Stimulated activated naive CD4-positive, alpha-beta T cell (primary cell): ENCODE measurements around the gene CIPC.

Experiments
- DNase-seq, 6 experiments: peaks; one replicate each; lab custom pipeline; 2025; lab: John Stamatoyannopoulos, UW

The CIPC gene

DNA sequence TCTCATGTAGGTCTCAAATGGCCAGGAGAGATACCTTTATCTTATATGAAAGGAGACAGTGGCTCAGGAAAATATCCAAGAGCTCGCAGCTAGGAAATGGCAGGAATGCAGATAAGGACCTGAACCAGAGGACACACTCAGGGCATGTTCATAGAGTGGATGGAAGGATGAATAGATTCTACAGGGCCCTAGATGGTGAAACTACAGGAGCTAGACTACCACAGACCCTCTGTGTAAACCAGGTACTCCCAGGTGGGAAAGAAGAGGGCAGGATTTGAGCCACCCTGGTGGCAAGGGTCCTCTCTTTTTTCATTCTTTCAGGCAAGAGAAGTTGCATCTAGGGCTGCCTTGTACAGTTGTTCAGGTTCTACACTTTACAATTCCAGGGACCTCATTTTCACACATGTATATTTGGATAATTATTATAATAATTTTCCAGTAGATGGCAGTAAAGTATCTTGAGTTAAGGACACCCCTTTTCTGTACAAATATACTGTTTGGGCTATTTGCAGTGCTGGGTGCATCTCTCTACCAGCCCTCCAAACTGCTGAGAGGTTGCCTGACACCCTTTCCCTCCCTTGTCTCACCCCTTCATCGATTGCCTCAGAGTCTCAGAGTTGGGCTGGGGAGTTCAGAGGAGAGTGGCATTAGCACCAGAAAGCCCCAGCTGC, 54.0 kb downstream of the CIPC start:
- no peak for DNase-seq

DNA sequence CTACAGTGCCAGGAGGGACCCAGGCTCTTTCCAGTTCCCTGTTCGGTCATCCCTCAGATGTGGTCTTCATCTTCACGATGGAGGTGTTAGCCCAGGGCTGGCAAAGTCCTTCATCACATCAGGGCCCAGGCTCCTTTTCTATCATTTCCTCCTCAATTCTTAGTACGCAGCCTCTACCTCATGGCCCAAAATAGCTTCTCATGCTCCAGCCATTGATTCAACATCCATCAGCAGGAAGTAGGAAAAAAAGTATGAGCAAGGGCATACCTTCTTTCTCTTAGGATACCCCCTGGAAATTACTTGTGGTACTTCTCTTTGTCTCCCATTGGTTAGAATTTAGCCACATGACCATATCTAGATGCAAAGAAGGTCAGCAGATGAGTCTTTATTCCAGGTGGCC, 55.7 kb downstream of the CIPC start:
- no peak for DNase-seq

DNA sequence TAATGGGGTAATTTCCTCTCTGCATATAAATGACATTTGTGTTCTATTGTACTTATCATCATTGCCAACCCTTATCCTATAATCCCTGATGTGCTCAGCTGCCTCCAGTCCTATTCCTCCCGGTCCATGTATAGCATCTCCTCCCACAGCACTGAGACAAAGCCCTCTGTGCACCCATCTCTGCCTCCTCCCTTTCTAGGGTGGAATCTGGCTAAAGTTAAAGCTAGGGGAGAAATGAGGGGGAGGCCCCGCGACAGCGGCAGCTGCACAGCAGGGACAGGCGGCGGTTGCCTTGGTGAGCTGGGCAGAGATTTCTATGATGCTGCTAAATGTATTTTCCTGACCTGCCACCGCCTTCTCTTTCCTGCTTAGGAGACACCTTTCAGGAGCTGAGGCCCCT, 56.4 kb downstream of the CIPC start:
- no peak for DNase-seq

DNA sequence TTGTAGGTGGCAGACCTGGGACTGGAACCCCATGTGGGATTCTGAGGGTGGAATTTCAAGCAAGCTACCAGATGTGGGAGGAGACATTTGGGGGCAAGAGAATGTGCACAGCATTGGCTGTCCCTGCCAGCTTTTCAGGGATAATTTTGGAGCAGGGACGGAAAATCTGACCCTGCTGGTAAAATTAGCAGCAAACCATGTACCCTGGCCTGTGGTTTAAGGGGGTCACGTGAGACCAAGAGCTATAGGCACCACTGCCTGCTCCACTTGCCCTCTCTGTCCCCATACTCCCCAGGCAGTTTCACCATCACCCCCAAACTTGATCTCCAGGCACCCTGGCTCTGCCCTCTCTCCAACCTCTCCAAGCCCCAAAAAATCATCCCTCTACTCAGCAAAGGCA, 57.0 kb downstream of the CIPC start:
- DNase-seq, result no peak

DNA sequence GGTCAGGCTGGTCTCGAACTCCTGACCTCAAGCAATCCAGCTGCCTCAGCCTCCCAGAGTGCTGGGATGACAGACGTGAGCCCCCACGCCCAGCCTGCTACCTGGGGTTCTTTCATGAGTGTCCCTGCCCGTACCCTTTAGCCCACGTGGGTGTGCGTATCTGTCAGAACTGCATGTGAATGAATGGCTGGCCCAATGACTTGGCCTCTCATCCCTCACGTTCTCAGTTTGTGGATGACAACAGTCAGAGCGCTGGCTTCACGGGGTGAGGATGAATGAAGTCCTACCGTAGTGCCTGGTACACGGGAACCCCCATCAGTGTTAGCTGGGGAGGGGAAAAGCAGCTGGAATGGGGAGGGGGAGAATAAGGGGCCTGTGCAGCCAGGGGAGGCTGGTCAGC, 59.7 kb downstream of the CIPC start:
- no peak for DNase-seq

DNA sequence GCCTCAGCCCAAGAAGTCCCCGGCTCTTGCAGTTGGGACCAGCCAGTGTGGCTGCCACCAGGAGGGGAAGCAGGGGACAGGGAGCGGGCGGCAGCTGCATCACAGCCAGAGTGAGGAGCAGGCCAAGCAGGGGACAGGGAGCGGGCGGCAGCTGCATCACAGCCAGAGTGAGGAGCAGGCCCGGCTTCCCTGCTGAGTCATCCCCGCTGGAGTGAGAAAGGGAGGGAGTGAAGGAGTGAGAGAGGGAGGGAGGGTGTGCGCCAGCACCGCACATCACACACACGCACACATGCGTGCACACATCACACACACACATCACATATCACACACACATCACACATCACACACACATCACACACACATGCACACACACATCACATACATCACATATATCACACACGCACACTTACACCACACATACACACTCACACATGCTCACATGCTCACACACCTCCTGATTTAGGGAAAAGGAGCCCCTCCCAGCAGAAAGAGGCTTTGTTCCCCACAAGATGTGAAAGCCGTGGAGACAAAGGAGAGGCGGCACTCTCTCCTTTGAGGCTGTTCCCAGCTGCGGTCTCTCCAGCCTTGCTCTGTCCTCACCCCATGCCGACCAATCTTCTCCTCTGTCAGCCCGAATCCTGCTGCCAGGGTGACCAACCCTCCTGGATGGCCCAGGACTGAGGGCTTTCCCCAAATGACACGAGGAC, 60.3 kb downstream of the CIPC start:
- DNase-seq, result no peak

DNA sequence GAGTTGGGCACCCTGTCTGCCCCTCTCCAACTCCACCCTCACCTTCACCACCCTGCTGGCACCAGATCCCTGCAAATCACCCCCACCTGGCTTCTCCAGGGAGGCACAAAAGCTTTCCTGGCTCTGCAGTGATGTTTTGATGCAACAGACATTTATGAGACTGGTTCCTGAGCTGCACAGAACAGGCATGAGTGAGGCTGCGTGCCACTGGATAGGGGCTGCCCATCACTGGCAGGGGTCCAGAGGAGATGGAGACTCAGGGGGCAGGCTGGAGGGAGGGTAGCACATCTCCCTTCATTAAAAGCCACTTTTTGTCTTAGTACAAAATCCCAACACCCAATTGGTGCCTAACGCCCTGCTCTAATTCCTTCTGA, 60.8 kb downstream of the CIPC start:
- DNase-seq, result no peak

DNA sequence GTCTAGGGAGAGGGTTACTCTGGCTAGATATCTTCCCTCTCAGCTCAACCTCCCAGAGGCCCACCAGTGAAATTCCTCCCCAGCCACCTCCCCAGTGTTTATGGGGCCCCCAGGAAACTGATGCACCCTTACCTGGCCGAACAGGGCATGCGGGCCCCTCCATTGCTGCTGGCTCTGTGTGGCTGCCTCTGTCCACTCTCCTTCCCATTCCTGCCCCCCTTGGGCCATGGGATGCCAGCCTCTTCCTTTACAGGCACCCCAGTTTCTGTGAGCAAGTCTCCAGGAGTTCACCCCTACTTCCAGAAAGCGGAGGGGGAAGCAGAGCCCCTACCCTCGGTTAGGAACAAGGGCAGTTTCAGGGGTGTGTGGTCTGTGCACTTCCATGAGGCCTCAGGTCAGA, 63.0 kb downstream of the CIPC start:
- no peak for DNase-seq
